ENCODE data around the gene MMD.

- peak; percentile 86 for TF ChIP-seq CTCF (IDR thresholded peaks at IDR 0.05)
- TF ChIP-seq POLR2AphosphoS5 (IDR thresholded peaks at IDR 0.05; ENCODE audit: low read depth, low read length), result no peak
- no peak for TF ChIP-seq SIN3A (IDR thresholded peaks at IDR 0.05; ENCODE audit: borderline replicate concordance, insufficient read depth, low read depth, low read length)
- TF ChIP-seq REST (IDR thresholded peaks at IDR 0.05; ENCODE audit: insufficient read depth in 1 of 2, low read depth in 2 of 2, low read length in 1 of 2), result no peak
- no peak for TF ChIP-seq TCF7L2 (IDR thresholded peaks at IDR 0.05; ENCODE audit: low read depth, low read length)
Observed at GRCh38 chr17:55356434-55357328, 65.0 kb downstream of the MMD start.
